Tibial artery (tissue), 4 donors: ENCODE results near the gene NEURL2.

ENCODE experiments used
- DNase-seq, 2 donors: peaks; one replicate each; pipeline ENCODE4 v3.0.0-alpha.2; 2019
- H3K27ac ChIP-seq, 2 donors: fragments of 200-600 bp; sonication (generic) in 1 of 2; 1 replicate in 1 of 2; 2 replicates in 1 of 2; pipeline ENCODE4 v1.5.1; 2018 to 2019; ENCODE audit warnings: mild to moderate bottlenecking in 1 of 2
- H3K27me3 ChIP-seq, 2 donors: fragments of 200-600 bp; sonication (generic) in 1 of 2; one replicate each; pipeline versions ENCODE4 v1.5.1 to v1.6.0; 2016 to 2019
- H3K36me3 ChIP-seq, 3 donors: fragments of 200-600 bp; sonication (generic) in 2 of 3; one replicate each; pipeline ENCODE4 v1.5.1; 2016 to 2019; ENCODE audit warnings: mild to moderate bottlenecking in 2 of 3
- H3K4me1 ChIP-seq, 4 donors: fragments of 200-600 bp; sonication (generic) in 2 of 4; 1 replicate in 3 of 4; 2 replicates in 1 of 4; pipeline ENCODE4 v1.5.1; 2016 to 2019
- H3K4me3 ChIP-seq, 2 donors: fragments of 200-600 bp; sonication (generic) in 1 of 2; 1 replicate in 1 of 2; 2 replicates in 1 of 2; pipeline ENCODE4 v1.5.1; 2018 to 2019; ENCODE audit warnings: mild to moderate bottlenecking in 2 of 2
- H3K9me3 ChIP-seq, 3 donors: fragments of 200-600 bp; sonication (generic) in 1 of 3; one replicate each; pipeline ENCODE4 v1.5.1; 2016 to 2019
- intact Hi-C: fragments of 100-400 bp; cut with DNase I; formaldehyde crosslinking; loops from one replicate; pipeline ENCODE4 v1.15.0; 2023; ENCODE audit warnings: low total_unique reads
- TF ChIP-seq, protein P1 (sequence below), 2 experiments: fragments of 200-600 bp in 1 of 2; fragments of 450-650 bp in 1 of 2; IDR thresholded peaks; one replicate each; pipeline ENCODE4 v1.5.1; 2017 to 2019; ENCODE audit warnings: antibody characterized with exemption in 2 of 2, mild to moderate bottlenecking in 1 of 2, moderate library complexity in 1 of 2

Gene NEURL2

DNA sequence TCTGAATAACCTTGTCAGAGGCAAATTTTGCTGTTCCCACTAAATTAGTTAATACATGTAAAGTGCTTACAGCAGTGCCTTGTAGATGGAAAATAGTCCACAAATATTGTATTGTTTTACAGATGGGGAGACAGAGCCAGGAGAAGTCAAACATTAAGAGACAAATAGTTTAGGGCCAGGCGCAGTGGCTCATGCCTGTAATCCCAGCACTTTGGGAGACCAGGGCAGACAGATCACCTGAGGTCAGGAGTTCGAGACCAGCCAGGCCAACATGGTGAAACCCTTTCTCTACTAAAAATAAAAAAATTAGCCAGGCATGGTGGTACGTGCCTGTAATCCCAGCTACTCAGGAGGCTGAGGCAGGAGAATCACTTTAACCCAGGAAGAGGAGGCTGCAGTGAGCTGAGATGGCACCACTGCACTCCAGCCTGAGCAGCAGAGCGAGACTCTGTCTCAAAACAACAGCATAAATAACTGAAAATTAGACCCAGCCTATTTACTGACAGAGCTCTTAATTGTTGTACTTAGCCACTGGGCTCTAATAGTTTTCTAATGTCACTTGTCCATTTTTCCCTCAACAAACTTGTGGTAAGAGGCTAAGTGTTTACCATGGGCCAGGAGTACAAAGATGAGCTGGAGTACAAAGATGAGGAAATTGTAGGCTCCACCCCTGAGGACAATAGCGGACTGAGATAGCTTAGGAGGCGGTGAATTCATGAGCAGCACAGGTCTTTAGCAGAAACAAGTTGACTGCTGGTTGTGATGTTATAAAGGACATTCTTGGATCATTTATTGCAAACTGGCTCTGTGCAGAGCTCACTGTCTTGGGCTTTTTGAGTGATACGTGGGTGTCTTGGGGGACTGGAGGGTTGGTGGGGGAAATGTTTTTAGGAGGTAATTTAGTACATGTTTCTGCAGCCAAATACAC, 27.2 kb downstream of the NEURL2 start:
- DNase-seq: no peak
- H3K27ac ChIP-seq: no peak overlapping the region
- no peaks in the 10 kb centered on the region for H3K9me3 ChIP-seq

DNA sequence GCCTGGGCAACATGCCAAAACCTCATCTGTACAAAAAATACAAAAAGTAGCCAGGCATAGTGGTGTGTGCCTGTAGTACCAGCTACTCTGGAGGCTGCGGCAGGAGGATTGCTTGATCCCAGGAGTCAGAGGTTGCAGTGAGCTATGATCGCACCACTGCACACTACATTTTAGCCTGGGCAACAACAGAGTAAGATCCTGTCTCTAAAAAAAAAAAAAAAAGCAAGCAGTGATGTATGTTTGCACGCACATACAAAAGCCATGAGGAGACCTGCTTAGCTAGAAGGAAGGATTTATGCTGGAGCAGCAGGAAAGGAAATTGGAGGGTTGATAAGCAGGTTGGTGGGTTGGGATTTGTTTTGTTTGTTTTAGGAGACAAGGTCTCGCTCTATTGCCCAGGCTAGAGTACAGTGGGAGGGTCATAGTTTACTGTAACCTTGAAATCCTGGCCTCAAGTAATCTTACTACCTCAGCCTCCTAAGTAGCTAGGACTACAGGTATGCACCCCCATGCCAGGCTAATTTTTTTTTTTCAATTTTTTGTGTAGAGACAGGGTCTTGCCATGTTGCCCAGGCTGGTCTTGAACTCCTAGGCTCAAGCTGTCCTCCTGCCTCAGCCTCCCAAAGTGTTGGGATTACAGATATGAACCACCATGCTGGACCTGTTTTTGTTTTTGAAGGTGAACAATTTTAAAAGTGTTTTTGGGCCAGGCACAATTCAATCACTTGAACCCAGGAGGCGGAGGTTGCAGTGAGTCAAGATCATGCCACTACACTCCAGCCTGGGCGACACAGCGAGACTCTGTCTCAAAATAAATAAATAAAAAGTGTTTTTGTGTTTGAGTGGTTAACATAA, 29.6 kb downstream of the NEURL2 start:
- H3K4me3 ChIP-seq: no peak overlapping the region
- H3K36me3 ChIP-seq: no peaks in the 10 kb centered on the region
- H3K4me1 ChIP-seq: peaks cover 0 to 17% (median 11%) of the 10 kb centered on the region in 4 donors
- no peak for DNase-seq
- intact Hi-C loops: no loop called here
- no peaks in the 10 kb centered on the region for H3K27me3 ChIP-seq
- TF ChIP-seq, protein P1, sequence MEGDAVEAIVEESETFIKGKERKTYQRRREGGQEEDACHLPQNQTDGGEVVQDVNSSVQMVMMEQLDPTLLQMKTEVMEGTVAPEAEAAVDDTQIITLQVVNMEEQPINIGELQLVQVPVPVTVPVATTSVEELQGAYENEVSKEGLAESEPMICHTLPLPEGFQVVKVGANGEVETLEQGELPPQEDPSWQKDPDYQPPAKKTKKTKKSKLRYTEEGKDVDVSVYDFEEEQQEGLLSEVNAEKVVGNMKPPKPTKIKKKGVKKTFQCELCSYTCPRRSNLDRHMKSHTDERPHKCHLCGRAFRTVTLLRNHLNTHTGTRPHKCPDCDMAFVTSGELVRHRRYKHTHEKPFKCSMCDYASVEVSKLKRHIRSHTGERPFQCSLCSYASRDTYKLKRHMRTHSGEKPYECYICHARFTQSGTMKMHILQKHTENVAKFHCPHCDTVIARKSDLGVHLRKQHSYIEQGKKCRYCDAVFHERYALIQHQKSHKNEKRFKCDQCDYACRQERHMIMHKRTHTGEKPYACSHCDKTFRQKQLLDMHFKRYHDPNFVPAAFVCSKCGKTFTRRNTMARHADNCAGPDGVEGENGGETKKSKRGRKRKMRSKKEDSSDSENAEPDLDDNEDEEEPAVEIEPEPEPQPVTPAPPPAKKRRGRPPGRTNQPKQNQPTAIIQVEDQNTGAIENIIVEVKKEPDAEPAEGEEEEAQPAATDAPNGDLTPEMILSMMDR (IDR thresholded peaks at IDR 0.05): no peak
- H3K9me3 ChIP-seq: no peaks in the 10 kb centered on the region
- H3K27ac ChIP-seq: no peak overlapping the region

More for the DNA sequence above, 27.2 kb downstream of the NEURL2 start:
- H3K36me3 ChIP-seq: no peaks in the 10 kb centered on the region
- H3K4me1 ChIP-seq: peaks cover 0 to 2% (median under 1%) of the 10 kb centered on the region in 4 donors
- H3K4me3 ChIP-seq: no peak overlapping the region
- TF ChIP-seq, protein P1 (IDR thresholded peaks at IDR 0.05): no peak
- intact Hi-C loops: no loop called here
- H3K27me3 ChIP-seq: no peaks in the 10 kb centered on the region

DNA sequence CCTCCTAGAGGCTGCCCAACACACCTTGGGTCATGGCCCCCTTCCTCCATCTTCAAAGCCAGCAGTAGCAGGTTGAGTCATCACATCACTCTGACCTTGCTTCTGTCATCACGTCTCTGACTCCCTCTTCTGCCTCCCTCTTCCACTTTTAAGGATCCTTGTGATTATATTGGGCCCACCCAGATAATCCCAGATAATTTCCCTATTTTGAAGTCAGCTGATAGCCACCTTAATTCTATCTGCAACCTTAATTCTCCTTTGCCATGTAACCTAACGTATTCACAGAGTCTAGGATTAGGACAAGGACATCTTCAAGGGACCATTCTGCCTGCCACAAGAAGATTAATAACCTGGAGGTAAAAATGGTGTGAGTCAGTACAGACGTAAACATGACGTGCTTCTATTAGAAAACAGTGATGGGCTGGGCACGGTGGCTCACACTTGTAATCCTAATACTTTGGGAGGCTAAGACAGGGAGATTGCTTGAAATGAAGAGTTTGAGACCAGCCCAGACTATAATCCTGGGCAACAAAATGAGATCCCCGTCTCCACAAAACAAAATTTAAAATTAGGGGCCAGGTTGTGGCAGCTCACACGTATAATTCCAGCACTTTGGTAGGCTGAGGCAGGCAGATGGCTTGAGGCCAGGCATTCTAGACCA, 30.3 kb downstream of the NEURL2 start:
- Histone ChIP-seq H3K36me3 (no peaks in the 10 kb centered on the region), H3K27ac (no peak overlapping the region), H3K4me3 (no peak overlapping the region), H3K9me3 (no peaks in the 10 kb centered on the region), H3K4me1 (peaks cover 0 to 24% (median 17%) of the 10 kb centered on the region in 4 donors), H3K27me3 (no peaks in the 10 kb centered on the region)
- intact Hi-C loops: no loop called here
- no peak for DNase-seq
- TF ChIP-seq, protein P1 (IDR thresholded peaks at IDR 0.05): no peak

DNA sequence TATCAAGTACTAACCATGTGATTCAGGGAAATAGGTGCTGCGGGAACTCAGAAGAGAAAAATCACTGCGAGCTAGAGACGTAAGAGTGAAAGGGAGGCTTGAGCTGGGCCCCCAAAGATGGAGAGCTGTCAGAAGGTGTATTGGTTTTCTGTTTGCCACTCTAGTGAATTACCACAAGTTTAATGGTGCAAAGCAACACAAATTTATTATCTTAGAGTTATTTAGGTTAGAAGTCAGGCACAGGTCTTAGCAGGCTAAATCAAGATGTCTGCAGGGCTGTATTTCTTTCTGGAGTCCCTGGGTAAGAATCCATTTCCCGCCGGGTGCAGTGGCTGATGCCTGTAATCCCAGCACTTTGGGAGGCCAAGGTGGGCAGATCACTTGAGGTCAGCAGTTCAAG, 31.1 kb downstream of the NEURL2 start:
- no peaks in the 10 kb centered on the region for H3K27me3 ChIP-seq
- H3K9me3 ChIP-seq: no peaks in the 10 kb centered on the region
- no peaks in the 10 kb centered on the region for H3K36me3 ChIP-seq
- H3K4me1 ChIP-seq: peaks cover 0 to 32% (median 25%) of the 10 kb centered on the region in 4 donors
- intact Hi-C loops: no loop called here
- no peak overlapping the region for H3K27ac ChIP-seq
- TF ChIP-seq, protein P1 (IDR thresholded peaks at IDR 0.05): no peak
- no peak for DNase-seq
- no peak overlapping the region for H3K4me3 ChIP-seq

DNA sequence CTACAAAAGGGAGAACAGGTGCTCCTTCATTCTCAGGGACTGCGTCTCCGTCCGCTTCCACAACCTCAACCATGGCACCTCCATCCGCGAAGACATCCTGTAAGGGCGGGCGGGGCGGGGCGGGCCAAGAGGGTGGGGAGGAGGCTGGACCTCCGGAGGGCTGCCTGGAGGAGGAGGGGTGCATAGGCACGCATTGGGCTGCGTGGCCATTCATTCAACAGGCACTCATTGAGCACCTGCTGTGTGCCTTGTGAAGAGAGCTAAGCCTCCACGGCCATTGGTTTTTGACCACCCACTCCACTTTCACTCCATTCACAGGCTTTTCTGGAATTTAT, 33.2 kb downstream of the NEURL2 start:
- H3K4me3 ChIP-seq: peak overlapping the region; percentile 63 to 64
- H3K9me3 ChIP-seq: no peaks in the 10 kb centered on the region
- TF ChIP-seq, protein P1 (IDR thresholded peaks at IDR 0.05): no peak
- peaks cover 0 to 15% (median 4%) of the 10 kb centered on the region in 3 donors for H3K36me3 ChIP-seq
- DNase-seq: no peak
- peaks cover 0 to 38% (median 31%) of the 10 kb centered on the region in 4 donors for H3K4me1 ChIP-seq
- no peaks in the 10 kb centered on the region for H3K27me3 ChIP-seq
- intact Hi-C loops: no loop called here
- peak overlapping the region; percentile 68 to 75 for H3K27ac ChIP-seq
